H1 (cell line): Measurements from ENCODE around the gene VSNL1. TPM values are rescaled to one million over a fixed set of nuclear protein-coding genes. Genes with fewer than 3 reads are reported as not detected.

Experiments used
- CTCF ChIA-PET: fragments of 300-600 bp; sonication (Branson Sonifier 250); formaldehyde crosslinking; loops from one replicate; lab custom pipeline; 2021; ENCODE audit not compliant: partially characterized antibody; lab: Charles Lee
- POLR2A ChIA-PET: fragments of 300-600 bp; sonication (Branson Sonifier 250); formaldehyde crosslinking; loops from one replicate; lab custom pipeline; 2021; ENCODE audit warnings: inconsistent platforms; ENCODE audit not compliant: partially characterized antibody; lab: Charles Lee
- DNase-seq, 2 experiments: peaks; one replicate each; pipeline versions ENCODE4 v3.0.0 to v3.0.0-alpha.2; 2010 to 2022; ENCODE audit warnings: low spot score in 2 of 2, low read depth in 1 of 2, mixed read lengths in 1 of 2
- FAIRE-seq: peaks from 2 replicates; lab custom pipeline; 2011; peaks lifted over from hg19 to GRCh38; lab: Jason Lieb, UNC
- H2AFZ ChIP-seq: 2 replicates; pipeline ENCODE4 v1.8.1; 2012; ENCODE audit warnings: low read length, inconsistent platforms
- H2AK5ac ChIP-seq: 2 replicates; pipeline ENCODE4 v1.6.1; 2013; ENCODE audit warnings: low read depth, low read length
- H2BK120ac ChIP-seq: replicated peaks from 2 replicates; pipeline ENCODE3; 2013; ENCODE audit warnings: low read depth, low read length, inconsistent platforms
- H2BK12ac ChIP-seq: 2 replicates; pipeline ENCODE4 v1.6.1; 2013; ENCODE audit warnings: low read depth, low read length
- H2BK15ac ChIP-seq: 2 replicates; pipeline ENCODE4 v1.6.1; 2013; ENCODE audit warnings: low read length
- H2BK20ac ChIP-seq: 2 replicates; pipeline ENCODE4 v1.6.1; 2013; ENCODE audit warnings: low read length
- H2BK5ac ChIP-seq: 2 replicates; pipeline ENCODE4 v1.6.1; 2013; ENCODE audit warnings: low read depth, low read length
- H3K14ac ChIP-seq: 2 replicates; pipeline ENCODE4 v1.6.1; 2013; ENCODE audit warnings: inconsistent platforms; ENCODE audit not compliant: insufficient read length
- H3K18ac ChIP-seq: 2 replicates; pipeline ENCODE4 v1.6.1; 2013; ENCODE audit warnings: low read length; ENCODE audit errors: extremely low read depth
- H3K23ac ChIP-seq: 2 replicates; pipeline ENCODE4 v1.6.1; 2013; ENCODE audit warnings: inconsistent platforms; ENCODE audit not compliant: insufficient read length
- H3K23me2 ChIP-seq: 2 replicates; pipeline ENCODE4 v1.6.1; 2013; ENCODE audit warnings: low read depth, low read length
- H3K27ac ChIP-seq: 2 replicates; pipeline ENCODE4 v1.6.1; 2011; ENCODE audit warnings: low read depth, low read length, inconsistent platforms
- H3K27me3 ChIP-seq, 4 experiments: replicated peaks in 1 of 4; 1 replicate in 1 of 4; 2 replicates in 3 of 4; pipeline versions ENCODE4 v1.6.1 to v1.8.1; 2011 to 2013; ENCODE audit warnings: low read length in 3 of 4, mild to moderate bottlenecking in 3 of 4, inconsistent platforms in 2 of 4, mixed read lengths in 2 of 4, moderate library complexity in 1 of 4; ENCODE audit not compliant: control insufficient read depth in 3 of 4, insufficient read depth in 3 of 4; ENCODE audit errors: extremely low read depth in 1 of 4
- H3K36me3 ChIP-seq, 4 experiments: 2 replicates each; pipeline versions ENCODE4 v1.6.1 to v1.8.1; 2011 to 2013; ENCODE audit warnings: mild to moderate bottlenecking in 4 of 4, low read length in 3 of 4, moderate library complexity in 2 of 4, control low read depth in 1 of 4, inconsistent platforms in 1 of 4; ENCODE audit not compliant: insufficient read depth in 4 of 4, control insufficient read depth in 2 of 4
- H3K4ac ChIP-seq: replicated peaks from 2 replicates; pipeline ENCODE3; 2013; ENCODE audit warnings: low read length, low read depth, mixed read lengths, inconsistent platforms; ENCODE audit not compliant: insufficient read length
- H3K4me1 ChIP-seq, 4 experiments: replicated peaks in 1 of 4; 1 replicate in 1 of 4; 2 replicates in 3 of 4; pipeline versions ENCODE4 v1.6.1 to v1.8.1; 2011 to 2013; ENCODE audit warnings: low read length in 3 of 4, inconsistent platforms in 2 of 4, mixed read lengths in 1 of 4; ENCODE audit not compliant: insufficient read depth in 4 of 4, control insufficient read depth in 3 of 4
- H3K4me2 ChIP-seq, 2 experiments: 2 replicates each; pipeline versions ENCODE4 v1.6.1 to v1.8.1; 2011 to 2013; ENCODE audit warnings: low read depth in 2 of 2, low read length in 2 of 2, control low read depth in 1 of 2, inconsistent platforms in 1 of 2, mild to moderate bottlenecking in 1 of 2; ENCODE audit not compliant: insufficient read depth in 1 of 2
- H3K4me3 ChIP-seq, 4 experiments: fragments of 200-600, 300-600 bp in 1 of 4; sonication (generic), shearing (Covaris generic), sonication (Bioruptor Twin) in 1 of 4; 2 replicates each; pipeline versions ENCODE4 v1.5.1 to v1.8.1; 2011 to 2016; ENCODE audit warnings: low read length in 4 of 4, low read depth in 3 of 4, control low read depth in 2 of 4, inconsistent platforms in 2 of 4, mild to moderate bottlenecking in 2 of 4, mixed read lengths in 1 of 4, moderate library complexity in 1 of 4; ENCODE audit not compliant: insufficient read depth in 2 of 4; ENCODE audit errors: extremely low read depth in 1 of 4
- H3K56ac ChIP-seq: replicated peaks from 2 replicates; pipeline ENCODE3; 2013; ENCODE audit warnings: low read depth, mild to moderate bottlenecking, mixed read lengths, low read length, inconsistent platforms; ENCODE audit not compliant: insufficient read length
- H3K79me1 ChIP-seq: 2 replicates; pipeline ENCODE4 v1.6.1; 2013; ENCODE audit warnings: low read depth, low read length, control low read depth
- H3K79me2 ChIP-seq, 2 experiments: 2 replicates each; pipeline versions ENCODE4 v1.6.1 to v1.8.1; 2012 to 2013; ENCODE audit warnings: low read length in 2 of 2, mild to moderate bottlenecking in 2 of 2, inconsistent platforms in 1 of 2; ENCODE audit not compliant: insufficient read depth in 2 of 2, control insufficient read depth in 1 of 2
- H3K9ac ChIP-seq, 4 experiments: replicated peaks in 1 of 4; 1 replicate in 1 of 4; 2 replicates in 3 of 4; pipeline versions ENCODE4 v1.6.1 to v1.8.1; 2011 to 2013; ENCODE audit warnings: low read depth in 3 of 4, low read length in 3 of 4, control low read depth in 2 of 4, mild to moderate bottlenecking in 2 of 4, moderate library complexity in 2 of 4, inconsistent platforms in 1 of 4; ENCODE audit errors: extremely low read depth in 1 of 4
- H3K9me3 ChIP-seq, 2 experiments: 2 replicates each; pipeline versions ENCODE4 v1.6.1 to v1.8.1; 2012 to 2013; ENCODE audit warnings: mild to moderate bottlenecking in 2 of 2, moderate library complexity in 2 of 2, control low read depth in 1 of 2, inconsistent platforms in 1 of 2, low read depth in 1 of 2, low read length in 1 of 2, mixed read lengths in 1 of 2; ENCODE audit not compliant: insufficient read depth in 2 of 2
- H4K20me1 ChIP-seq, 2 experiments: replicated peaks in 1 of 2; 2 replicates each; pipeline versions ENCODE3 to v1.8.1; 2011 to 2013; ENCODE audit warnings: inconsistent platforms in 2 of 2, low read length in 2 of 2, mild to moderate bottlenecking in 1 of 2; ENCODE audit not compliant: insufficient read depth in 2 of 2, control insufficient read depth in 1 of 2
- H4K5ac ChIP-seq: 2 replicates; pipeline ENCODE4 v1.6.1; 2013; ENCODE audit warnings: low read length, low read depth, mixed read lengths, inconsistent platforms; ENCODE audit not compliant: insufficient read length
- H4K8ac ChIP-seq: 2 replicates; pipeline ENCODE4 v1.8.0; 2013; ENCODE audit warnings: mild to moderate bottlenecking, moderate library complexity, low read length, inconsistent platforms; ENCODE audit not compliant: insufficient read depth; ENCODE audit errors: extremely low read depth
- H4K91ac ChIP-seq: replicated peaks from 2 replicates; pipeline ENCODE3; 2013; ENCODE audit warnings: low read length, mixed read lengths, inconsistent platforms; ENCODE audit not compliant: insufficient read length
- BACH1 ChIP-seq: IDR thresholded peaks from 2 replicates; pipeline ENCODE4 v1.6.1; 2012; ENCODE audit warnings: low read length, improper control_type of control experiment
- BCL11A ChIP-seq, 2 experiments: IDR thresholded peaks; one replicate each; pipeline ENCODE4 v1.6.1; 2011; ENCODE audit warnings: low read depth in 2 of 2, low read length in 2 of 2, mild to moderate bottlenecking in 2 of 2
- JUN ChIP-seq: IDR thresholded peaks from 2 replicates; pipeline ENCODE4 v1.6.1; 2011; ENCODE audit warnings: low read depth, mild to moderate bottlenecking, improper control_type of control experiment, low read length
- KDM1A ChIP-seq: fragments of 200-600, 300-600 bp; sonication (generic); IDR thresholded peaks from 2 replicates; pipeline ENCODE4 v1.7.1; 2016; ENCODE audit warnings: mild to moderate bottlenecking, low read length, borderline replicate concordance
- MAFK ChIP-seq: IDR thresholded peaks from 2 replicates; pipeline ENCODE4 v1.6.1; 2012; ENCODE audit warnings: low read depth, mild to moderate bottlenecking, improper control_type of control experiment, low read length
- RBBP5 ChIP-seq: IDR thresholded peaks from 2 replicates; pipeline ENCODE4 v1.7.1; 2012; ENCODE audit warnings: low read depth, mild to moderate bottlenecking, inconsistent platforms, low read length, moderate library complexity, borderline replicate concordance
- RXRA ChIP-seq: IDR thresholded peaks from 2 replicates; pipeline ENCODE4 v1.6.1; 2011; ENCODE audit warnings: low read depth, mild to moderate bottlenecking, low read length, moderate library complexity; ENCODE audit not compliant: insufficient read depth
- SUZ12 ChIP-seq: fragments of 200-600 bp; sonication (generic); IDR thresholded peaks from 2 replicates; pipeline ENCODE4 v1.6.1; 2012; ENCODE audit warnings: mild to moderate bottlenecking, inconsistent platforms, low read length, moderate library complexity, mixed read lengths
- WGBS, 2 experiments: shearing (Covaris generic) in 1 of 2; methylation state at CpG; one replicate each; pipeline versions ENCODE4 v1.1.6 to v1.1.7; 2013 to 2015; ENCODE audit warnings: low lambda C conversion rate in 2 of 2, mixed read lengths in 2 of 2, inconsistent platforms in 1 of 2, low coverage in 1 of 2, missing lambda C conversion rate in 1 of 2; ENCODE audit not compliant: insufficient replicate concordance in 2 of 2, insufficient coverage in 1 of 2, insufficient read length in 1 of 2; ENCODE audit errors: extremely low coverage in 1 of 2, missing lambda C conversion rate in 1 of 2; 5-methylcytosine and 5-hydroxymethylcytosine counted together
- polyA plus RNA-seq, 7 experiments: library from polyadenylated mRNA; depleted of rRNA in 3 of 7; stranded (reverse) in 5 of 7; unstranded in 2 of 7; fragments of >200 nt in 5 of 7; fragments of 200-250 nt in 2 of 7; gene quantifications; 1 replicate in 5 of 7; 2 replicates in 1 of 7; 4 replicates in 1 of 7; pipeline versions ENCODE4 v1.2.1 to v1.2.3, GENCODE V29; 2011 to 2013; ENCODE audit warnings: missing spikeins in 2 of 7, mixed read lengths in 2 of 7
- total RNA-seq: library from RNA; stranded (reverse); fragmentation: NEBNext Ultra II Directional; extraction: Animal tissue kit (Norgen Biotek cat#: 25700); gene quantifications from 2 replicates; pipeline ENCODE4 v1.2.1, GENCODE V29; 2021
- TF ChIP-seq, protein P1 (sequence below): IDR thresholded peaks from 2 replicates; pipeline ENCODE4 v1.6.1; 2012; ENCODE audit warnings: low read length, inconsistent platforms

Gene VSNL1
- total and polyA plus RNA-seq, 2 of the 8 experiments (the other 6 are each of a cell fraction or from before 2014, with no cell fraction given) = 49.4 to 108 TPM

DNA sequence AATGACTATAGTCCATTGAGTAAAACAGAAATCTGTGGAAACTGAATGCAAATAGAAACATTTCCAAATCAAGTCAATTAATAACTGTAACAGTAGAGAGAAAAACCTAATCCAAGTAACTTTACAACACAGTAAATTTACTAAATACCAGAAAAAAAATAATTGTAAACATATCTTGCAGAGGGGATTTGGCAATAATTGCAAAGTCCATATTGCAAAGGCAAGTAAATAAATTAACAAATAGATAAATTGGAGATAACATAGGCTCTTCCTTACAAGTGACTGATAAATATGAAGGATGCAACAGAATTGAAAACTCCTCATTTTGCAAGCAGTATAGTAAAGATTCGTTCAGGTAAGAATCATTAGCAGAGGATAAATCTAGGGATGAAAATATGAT is 148.1 kb downstream of the VSNL1 start:
- Histone ChIP-seq H3K23me2 (no peaks in the 10 kb centered on the region), H2BK120ac (no peak overlapping the region), H3K4me3 (no peak overlapping the region), H3K36me3 (peaks cover 3 to 47% (median 18%) of the 10 kb centered on the region in 4 experiments; a peak in 7 of 8 replicates), H3K27me3 (no peaks in the 10 kb centered on the region), H3K27ac (no peak overlapping the region), H3K18ac (no peak overlapping the region), H4K20me1 (no peaks in the 10 kb centered on the region), H3K4ac (no peak overlapping the region), H3K79me2 (no peaks in the 10 kb centered on the region), H2AFZ (no peak overlapping the region), H2BK15ac (no peak overlapping the region), H3K4me1 (no peaks in the 10 kb centered on the region), H2AK5ac (no peak overlapping the region), H3K79me1 (no peaks in the 10 kb centered on the region), H2BK5ac (no peak overlapping the region), H4K91ac (no peak overlapping the region), H4K8ac (no peak overlapping the region), H3K23ac (no peak overlapping the region), H3K9me3 (no peaks in the 10 kb centered on the region), H2BK20ac (no peak overlapping the region), H2BK12ac (no peak overlapping the region), H4K5ac (no peak overlapping the region), H3K14ac (no peak overlapping the region), H3K56ac (no peak overlapping the region), H3K9ac (no peak overlapping the region), H3K4me2 (no peak overlapping the region)
- DNase-seq (no peak), FAIRE-seq (no peak)
- POLR2A ChIA-PET = no interaction called here
- CTCF ChIA-PET = no interaction called here
- 100% methylated on average over 1 of the region's 1 CpG; no CpG with 5 or more reads in 1 of the 2 experiments for WGBS, 2 experiments
- TF ChIP-seq JUN (no peak), RBBP5 (no peak), SUZ12 (no peak), RXRA (no peak), MAFK (no peak), BACH1 (no peak), BCL11A (IDR thresholded peaks at IDR 0.05; ENCODE audit: low read depth in 2 of 2, low read length in 2 of 2) (no peak), KDM1A (no peak)
- TF ChIP-seq, protein P1, sequence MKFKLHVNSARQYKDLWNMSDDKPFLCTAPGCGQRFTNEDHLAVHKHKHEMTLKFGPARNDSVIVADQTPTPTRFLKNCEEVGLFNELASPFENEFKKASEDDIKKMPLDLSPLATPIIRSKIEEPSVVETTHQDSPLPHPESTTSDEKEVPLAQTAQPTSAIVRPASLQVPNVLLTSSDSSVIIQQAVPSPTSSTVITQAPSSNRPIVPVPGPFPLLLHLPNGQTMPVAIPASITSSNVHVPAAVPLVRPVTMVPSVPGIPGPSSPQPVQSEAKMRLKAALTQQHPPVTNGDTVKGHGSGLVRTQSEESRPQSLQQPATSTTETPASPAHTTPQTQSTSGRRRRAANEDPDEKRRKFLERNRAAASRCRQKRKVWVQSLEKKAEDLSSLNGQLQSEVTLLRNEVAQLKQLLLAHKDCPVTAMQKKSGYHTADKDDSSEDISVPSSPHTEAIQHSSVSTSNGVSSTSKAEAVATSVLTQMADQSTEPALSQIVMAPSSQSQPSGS = no peak
